ENCODE measurements around the gene SCARB1.
A peak's percentile ranks its signal among the peaks of the same experiment; 100 is the strongest.
"Not testable (repeated sequence)": the region's sequence is repeated elsewhere in the genome, so short reads cannot be mapped to it uniquely, and the experiment has no call there.

Gene SCARB1, protein sequence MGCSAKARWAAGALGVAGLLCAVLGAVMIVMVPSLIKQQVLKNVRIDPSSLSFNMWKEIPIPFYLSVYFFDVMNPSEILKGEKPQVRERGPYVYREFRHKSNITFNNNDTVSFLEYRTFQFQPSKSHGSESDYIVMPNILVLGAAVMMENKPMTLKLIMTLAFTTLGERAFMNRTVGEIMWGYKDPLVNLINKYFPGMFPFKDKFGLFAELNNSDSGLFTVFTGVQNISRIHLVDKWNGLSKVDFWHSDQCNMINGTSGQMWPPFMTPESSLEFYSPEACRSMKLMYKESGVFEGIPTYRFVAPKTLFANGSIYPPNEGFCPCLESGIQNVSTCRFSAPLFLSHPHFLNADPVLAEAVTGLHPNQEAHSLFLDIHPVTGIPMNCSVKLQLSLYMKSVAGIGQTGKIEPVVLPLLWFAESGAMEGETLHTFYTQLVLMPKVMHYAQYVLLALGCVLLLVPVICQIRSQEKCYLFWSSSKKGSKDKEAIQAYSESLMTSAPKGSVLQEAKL

GRCh38 chr12:124863416-124864325 is at the start of gene SCARB1:
Gene SCARB1 (minus strand): TSS chr12:124863864. CDS start chr12:124863720, 144 bp downstream.
- DNase-seq: peak; percentile 36

GRCh38 chr12:124912529-124913287 is 49.0 kb upstream of the SCARB1 start:
- not testable (repeated sequence) for DNase-seq

DNA sequence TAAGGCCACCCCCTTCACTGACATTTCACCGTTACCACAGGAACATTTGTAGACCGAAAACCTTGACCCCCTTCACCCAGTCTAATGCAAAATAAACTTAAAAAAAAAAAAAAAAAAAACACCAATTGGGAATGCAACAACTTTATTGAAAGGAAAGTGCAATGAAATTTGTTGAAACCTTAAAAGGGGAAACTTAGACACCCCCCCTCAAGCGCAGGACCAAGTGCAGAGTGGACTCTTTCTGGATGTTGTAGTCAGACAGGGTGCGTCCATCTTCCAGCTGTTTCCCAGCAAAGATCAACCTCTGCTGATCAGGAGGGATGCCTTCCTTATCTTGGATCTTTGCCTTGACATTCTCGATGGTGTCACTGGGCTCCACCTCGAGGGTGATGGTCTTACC is 47.9 kb upstream of the SCARB1 start:
- DNase-seq: not testable (repeated sequence)

- DNase-seq: no peak
Measured at GRCh38 chr12:124910561-124911478, 47.2 kb upstream of the SCARB1 start.

DNA sequence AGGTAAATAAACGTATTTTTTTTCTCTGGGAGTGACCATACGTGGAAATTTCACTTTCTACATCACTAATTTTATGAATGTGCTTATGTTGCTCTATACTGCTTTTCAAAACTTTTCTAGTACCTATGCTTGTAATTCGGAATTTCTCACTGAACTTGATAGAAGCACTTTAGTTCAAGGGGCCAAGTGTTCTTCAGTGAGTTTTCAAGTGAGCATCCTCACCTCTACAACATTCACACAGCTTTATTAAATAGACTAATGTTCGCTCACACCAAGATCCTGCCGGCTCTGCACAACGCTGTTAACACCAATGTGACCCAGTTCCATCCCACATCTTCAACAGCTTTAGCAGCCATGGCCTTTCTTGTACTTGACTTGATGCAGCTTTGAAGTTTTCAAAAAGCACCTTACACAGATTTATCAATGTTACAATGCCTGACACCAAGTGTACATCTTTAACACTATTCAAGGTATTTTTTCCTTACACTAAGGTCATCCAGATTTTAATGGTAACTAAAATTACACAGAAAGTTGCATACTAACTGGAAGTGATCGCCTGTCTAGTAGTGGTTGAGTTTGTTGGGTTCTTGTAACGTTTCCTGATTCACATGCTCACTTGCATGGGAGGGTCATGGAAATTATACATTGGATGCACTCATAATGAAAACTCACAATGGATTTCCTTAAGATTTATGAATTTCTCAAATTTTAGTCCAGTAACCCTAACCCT is 46.3 kb upstream of the SCARB1 start:
- DNase-seq: no peak

- DNase-seq: no peak
Measured at GRCh38 chr12:124906606-124907261, 43.1 kb upstream of the SCARB1 start.

- no peak for DNase-seq
Measured at GRCh38 chr12:124904306-124905098, 40.8 kb upstream of the SCARB1 start.

GRCh38 chr12:124902916-124903315 is 39.3 kb upstream of the SCARB1 start:
- DNase-seq: no peak

- no peak for DNase-seq
Measured at GRCh38 chr12:124901003-124901402, 37.3 kb upstream of the SCARB1 start.

GRCh38 chr12:124900345-124900795 is 36.7 kb upstream of the SCARB1 start:
- not testable (repeated sequence) for DNase-seq

DNA sequence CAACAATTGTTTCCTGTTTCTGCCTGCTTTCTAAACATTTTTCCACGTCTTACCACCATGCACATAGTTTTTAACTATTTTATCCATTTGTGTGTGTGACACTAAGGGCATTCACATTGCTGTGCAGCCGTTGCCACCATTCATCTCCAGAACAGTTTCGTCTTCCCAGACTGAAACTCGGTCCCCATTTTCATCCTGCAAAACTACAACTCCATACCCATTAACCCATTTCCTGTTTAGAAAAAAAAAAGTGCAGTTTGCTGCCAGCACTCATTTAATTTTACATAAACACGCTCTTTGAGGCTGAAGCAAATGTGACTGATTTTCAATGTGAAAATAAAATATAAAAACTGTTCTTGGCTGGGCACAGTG is 35.2 kb upstream of the SCARB1 start:
- no peak for DNase-seq

DNA sequence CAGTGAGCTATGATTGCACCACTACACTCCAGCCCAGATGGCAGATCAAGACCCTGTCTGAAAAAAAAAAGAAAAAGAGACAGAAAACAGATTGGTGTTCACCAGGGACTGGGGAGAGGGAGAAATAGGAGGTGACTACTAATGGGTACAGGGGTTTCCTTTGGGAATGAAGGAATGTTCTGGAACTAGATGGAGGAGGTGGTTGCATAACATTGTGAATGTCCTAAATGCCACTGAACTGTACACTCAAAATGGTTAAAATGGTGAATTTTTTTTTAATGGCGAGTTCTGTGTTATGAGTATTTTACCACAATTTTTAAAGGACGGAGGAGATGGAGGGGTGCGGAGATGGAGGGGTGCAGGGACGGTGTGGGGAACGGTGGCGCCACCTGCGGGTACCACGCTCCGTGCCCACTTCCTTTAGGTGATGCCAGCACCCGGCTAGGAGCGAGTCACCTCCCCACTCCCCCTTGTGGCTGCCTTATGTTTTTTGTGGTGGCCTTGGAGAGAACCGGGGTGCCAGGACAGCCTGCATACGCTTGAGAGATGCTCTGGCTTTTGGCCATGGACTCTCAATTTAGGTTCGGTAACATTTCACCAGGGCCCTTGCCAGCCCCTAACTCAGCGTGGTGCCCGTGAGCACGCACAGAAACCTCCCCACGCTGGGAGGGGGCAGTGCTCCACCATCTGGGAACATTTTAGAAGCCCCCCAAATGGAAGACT is 34.7 kb upstream of the SCARB1 start:
- DNase-seq: no peak

GRCh38 chr12:124896461-124896860 is 32.8 kb upstream of the SCARB1 start:
- DNase-seq: no peak

DNA sequence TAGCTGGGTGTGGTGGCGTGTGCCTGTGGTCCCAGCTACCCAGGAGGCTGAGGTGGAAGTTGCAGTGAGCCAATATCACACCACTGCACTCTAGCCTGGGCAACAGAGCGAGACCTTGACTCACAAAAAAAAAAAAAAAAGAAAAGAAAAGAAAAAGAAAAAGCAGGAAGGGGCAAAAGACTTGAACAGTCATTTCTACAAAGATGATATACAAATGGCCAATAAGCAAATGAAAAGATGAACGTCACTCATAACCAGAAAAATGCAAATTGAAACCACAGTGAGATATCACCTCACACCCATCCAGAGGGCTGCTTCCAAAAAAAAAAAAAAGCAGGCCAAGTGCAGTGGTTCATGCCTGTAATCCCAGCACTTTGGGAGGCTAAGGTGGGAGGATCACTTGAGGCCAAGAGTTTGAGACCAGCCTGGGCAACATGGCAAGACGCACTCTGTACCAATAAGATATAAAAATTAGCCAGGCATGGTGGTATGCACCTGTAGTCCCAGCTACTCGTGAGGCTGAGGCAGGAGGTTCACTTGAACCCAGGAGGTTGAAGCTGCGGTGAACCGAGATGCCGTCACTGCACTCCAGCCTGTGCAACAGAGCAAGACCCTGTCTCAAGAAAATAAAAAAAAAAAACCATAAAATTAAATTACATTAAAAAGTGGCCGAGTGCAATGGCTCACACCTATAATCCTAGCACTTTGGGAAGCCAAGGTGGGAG is 30.3 kb upstream of the SCARB1 start:
- no peak for DNase-seq

- DNase-seq: no peak
Measured at GRCh38 chr12:124888260-124888659, 24.6 kb upstream of the SCARB1 start.

- DNase-seq: not testable (repeated sequence)
Measured at GRCh38 chr12:124887766-124888165, 24.1 kb upstream of the SCARB1 start.

DNA sequence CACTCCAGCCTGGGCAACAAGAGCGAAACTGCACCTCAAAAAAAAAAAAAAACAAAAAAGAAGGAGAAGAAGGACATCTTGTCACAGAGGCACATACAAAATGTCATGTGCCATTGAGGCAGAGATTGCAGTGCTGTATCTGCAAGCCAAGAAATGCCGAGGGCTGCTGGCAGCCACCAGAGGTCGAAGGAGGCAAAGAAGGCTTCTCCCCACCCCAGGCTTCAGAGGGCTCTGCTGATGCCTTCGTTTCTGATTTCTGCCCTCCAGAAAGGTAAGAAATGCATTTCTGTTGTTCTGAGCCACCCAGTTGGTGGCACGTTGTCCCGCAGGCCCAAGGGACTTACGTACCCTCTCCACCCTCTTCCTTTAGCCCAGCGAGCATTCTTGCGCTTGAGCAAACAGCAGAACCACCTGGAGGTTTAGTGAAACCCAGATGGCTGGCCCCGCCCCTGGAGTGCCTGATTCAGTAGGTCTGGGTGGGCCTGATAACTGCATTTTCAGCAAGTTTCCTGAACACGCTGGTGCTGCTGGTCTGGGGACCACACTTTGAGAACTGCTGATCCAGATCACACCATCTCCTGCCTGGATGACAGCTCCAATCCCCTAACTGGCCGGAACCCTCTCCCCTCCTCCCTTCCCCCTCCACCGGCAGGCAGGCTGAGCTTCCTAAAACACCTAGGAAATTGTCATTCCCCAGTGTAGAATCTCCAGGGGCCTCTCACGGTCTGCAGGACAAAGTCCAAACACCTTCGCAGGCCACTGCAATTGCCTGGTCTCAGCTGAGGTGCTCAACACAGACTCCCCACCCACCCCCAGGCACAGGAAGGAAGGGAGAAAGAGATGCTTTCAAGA is 21.1 kb upstream of the SCARB1 start:
- DNase-seq: no peak

Data from NCI-H1048 (cell line).